OCI-LY3 (cell line): ENCODE results near the gene M6PR.

Experiments used
- CTCF ChIP-seq: fragments of 200-600, 300-600 bp; sonication (generic); IDR thresholded peaks from 2 replicates; pipeline ENCODE4 v1.5.1; 2014; ENCODE audit warnings: antibody characterized with exemption, low read length, low read depth
- EZH2phosphoT487 ChIP-seq: fragments of 200-600 bp; shearing (Covaris generic); IDR thresholded peaks from 2 replicates; pipeline ENCODE4 v1.6.1; 2018; ENCODE audit warnings: antibody characterized with exemption, mixed run types, low read depth

DNA sequence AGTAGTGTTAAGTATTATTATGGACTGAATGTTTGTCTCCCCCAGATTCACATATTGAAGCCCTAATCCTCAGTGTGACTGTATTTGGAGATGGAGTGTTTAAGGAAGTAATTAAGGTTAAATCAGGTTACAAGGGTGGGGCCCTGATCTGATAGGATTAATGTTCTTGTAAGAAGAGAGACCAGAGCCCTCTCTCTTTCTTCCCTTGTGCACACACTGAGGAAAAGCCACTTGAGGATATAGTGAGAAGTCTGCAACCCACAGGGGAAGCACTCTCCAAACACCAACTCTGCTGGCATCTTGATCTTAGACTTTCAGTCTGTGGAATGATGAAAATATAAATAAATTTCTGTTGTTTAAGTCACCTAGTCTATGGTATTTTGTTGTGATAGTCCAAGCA, 37.7 kb upstream of the M6PR start:
- TF ChIP-seq CTCF: no peak
- TF ChIP-seq EZH2phosphoT487: no peak
